IMR-90 (cell line): ENCODE results near the gene FMN1. TPM values are rescaled to one million over a fixed set of nuclear protein-coding genes. Genes with fewer than 3 reads are reported as not detected.

Experiments
- ATAC-seq: fragments of 200-7000 bp; cut with Tn5 transposase; 2 replicates; pipeline ENCODE4 v1.9.1; 2020; ENCODE audit warnings: low read depth, mild to moderate bottlenecking, moderate library complexity
- BruUV-seq: library from RNA; stranded (reverse); fragments of 400-500 nt; replicated peaks from 2 replicates; lab custom pipeline; 2021; lab: Mats Ljungman, UMichigan
- CTCF ChIA-PET: fragments of 300-600 bp; formaldehyde crosslinking; extraction: SDS; loops from one replicate; lab custom pipeline; 2021; ENCODE audit warnings: antibody characterized with exemption; lab: Yijun Ruan, JAX
- POLR2A ChIA-PET: fragments of 300-600 bp; sonication (Branson Sonifier 250); formaldehyde crosslinking; loops from one replicate; lab custom pipeline; 2022; ENCODE audit warnings: antibody characterized with exemption; ENCODE audit not compliant: unreplicated experiment; lab: Charles Lee
- DNase-seq: peaks from one replicate; pipeline ENCODE4 v3.0.0; 2013
- H2AFZ ChIP-seq: replicated peaks from 2 replicates; pipeline ENCODE3; 2013; ENCODE audit warnings: low read length, mild to moderate bottlenecking; ENCODE audit not compliant: poor library complexity
- H2AK5ac ChIP-seq: 2 replicates; pipeline ENCODE4 v1.6.1; 2013; ENCODE audit warnings: low read depth, low read length, inconsistent platforms
- H2AK9ac ChIP-seq: replicated peaks from 2 replicates; pipeline ENCODE3; 2013; ENCODE audit warnings: mild to moderate bottlenecking, low read depth, low read length, moderate library complexity; ENCODE audit not compliant: poor library complexity
- H2BK120ac ChIP-seq: 2 replicates; pipeline ENCODE4 v1.6.1; 2013; ENCODE audit warnings: low read depth, low read length, inconsistent platforms
- H2BK15ac ChIP-seq: 3 replicates; pipeline ENCODE4 v1.6.1; 2013; ENCODE audit warnings: low read depth, low read length, inconsistent platforms
- H2BK20ac ChIP-seq: 2 replicates; pipeline ENCODE4 v1.6.1; 2013; ENCODE audit warnings: low read depth, mild to moderate bottlenecking, inconsistent platforms, low read length, moderate library complexity
- H2BK5ac ChIP-seq: 2 replicates; pipeline ENCODE4 v1.6.1; 2013; ENCODE audit warnings: mild to moderate bottlenecking, low read depth, low read length, inconsistent platforms; ENCODE audit not compliant: poor library complexity, severe bottlenecking
- H3K14ac ChIP-seq: replicated peaks from 2 replicates; pipeline ENCODE4 v1.6.1; 2013; ENCODE audit warnings: low read depth, low read length, inconsistent platforms
- H3K18ac ChIP-seq: 2 replicates; pipeline ENCODE4 v1.6.1; 2013; ENCODE audit warnings: low read depth, low read length, control low read depth
- H3K23ac ChIP-seq: 2 replicates; pipeline ENCODE4 v1.6.1; 2013; ENCODE audit warnings: low read depth, low read length, inconsistent platforms
- H3K27ac ChIP-seq: 2 replicates; pipeline ENCODE4 v1.5.1; 2013; ENCODE audit warnings: mild to moderate bottlenecking, control low read depth, low read length; ENCODE audit not compliant: insufficient read depth
- H3K27me3 ChIP-seq: 2 replicates; pipeline ENCODE4 v1.6.1; 2013; ENCODE audit warnings: low read length; ENCODE audit not compliant: control insufficient read depth, insufficient read depth
- H3K36me3 ChIP-seq: 2 replicates; pipeline ENCODE4 v1.6.1; 2013; ENCODE audit warnings: low read length, mixed read lengths; ENCODE audit not compliant: control insufficient read depth, insufficient read depth
- H3K4ac ChIP-seq: 2 replicates; pipeline ENCODE4 v1.6.1; 2013; ENCODE audit warnings: low read depth, low read length, inconsistent platforms
- H3K4me1 ChIP-seq: 2 replicates; pipeline ENCODE4 v1.6.1; 2013; ENCODE audit warnings: low read length, mixed read lengths; ENCODE audit not compliant: control insufficient read depth, insufficient read depth
- H3K4me2 ChIP-seq: 2 replicates; pipeline ENCODE4 v1.6.1; 2013; ENCODE audit warnings: low read depth, mild to moderate bottlenecking, control low read depth, low read length, moderate library complexity
- H3K4me3 ChIP-seq: 2 replicates; pipeline ENCODE4 v1.5.1; 2013; ENCODE audit warnings: low read depth, mild to moderate bottlenecking, control low read depth, low read length, moderate library complexity; ENCODE audit not compliant: insufficient read depth
- H3K56ac ChIP-seq: 2 replicates; pipeline ENCODE4 v1.6.1; 2013; ENCODE audit warnings: low read length, inconsistent platforms; ENCODE audit not compliant: insufficient read depth; ENCODE audit errors: extremely low read depth
- H3K79me1 ChIP-seq, 2 experiments: 2 replicates each; pipeline ENCODE4 v1.6.1; 2013; ENCODE audit warnings: low read length in 2 of 2, inconsistent platforms in 1 of 2, low read depth in 1 of 2
- H3K9ac ChIP-seq: 2 replicates; pipeline ENCODE4 v1.6.1; 2013; ENCODE audit warnings: low read depth, low read length, control low read depth
- H3K9me1 ChIP-seq: 2 replicates; pipeline ENCODE4 v1.6.1; 2013; ENCODE audit warnings: low read length, inconsistent platforms; ENCODE audit not compliant: insufficient read depth
- H3K9me3 ChIP-seq: 2 replicates; pipeline ENCODE4 v1.6.1; 2013; ENCODE audit warnings: low read length; ENCODE audit not compliant: control insufficient read depth, insufficient read depth
- H4K20me1 ChIP-seq: 2 replicates; pipeline ENCODE4 v1.6.1; 2013; ENCODE audit warnings: low read length, inconsistent platforms; ENCODE audit not compliant: insufficient read depth
- H4K5ac ChIP-seq: 2 replicates; pipeline ENCODE4 v1.6.1; 2013; ENCODE audit warnings: mild to moderate bottlenecking, low read depth, low read length, control low read depth
- H4K8ac ChIP-seq, 2 experiments: 2 replicates each; pipeline ENCODE4 v1.6.1; 2013; ENCODE audit warnings: low read depth in 2 of 2, low read length in 2 of 2, control low read depth in 1 of 2, inconsistent platforms in 1 of 2
- H4K91ac ChIP-seq: 2 replicates; pipeline ENCODE4 v1.6.1; 2013; ENCODE audit warnings: low read depth, low read length, inconsistent platforms; ENCODE audit not compliant: insufficient read depth
- CEBPB ChIP-seq: IDR thresholded peaks from 2 replicates; pipeline ENCODE4 v1.6.1; 2012; ENCODE audit warnings: low read depth, low read length, improper control_type of control experiment
- CHD1 ChIP-seq: IDR thresholded peaks from 2 replicates; pipeline ENCODE4 v1.6.1; 2012; ENCODE audit warnings: low read depth, low read length, improper control_type of control experiment
- FOS ChIP-seq: fragments of 150-350 bp; IDR thresholded peaks from 2 replicates; pipeline ENCODE4 v1.6.1; 2016; ENCODE audit warnings: low read depth, low read length
- MAFK ChIP-seq: IDR thresholded peaks from 2 replicates; pipeline ENCODE4 v1.6.1; 2012; ENCODE audit warnings: low read depth, low read length, improper control_type of control experiment
- MAZ ChIP-seq: IDR thresholded peaks from 2 replicates; pipeline ENCODE4 v1.6.1; 2012; ENCODE audit warnings: low read depth, mild to moderate bottlenecking, low read length, improper control_type of control experiment, moderate library complexity, borderline replicate concordance
- MXI1 ChIP-seq: IDR thresholded peaks from 2 replicates; pipeline ENCODE4 v1.6.1; 2012; ENCODE audit warnings: low read depth, mild to moderate bottlenecking, low read length, moderate library complexity, borderline replicate concordance
- POLR2A ChIP-seq: IDR thresholded peaks from 2 replicates; pipeline ENCODE4 v1.6.1; 2012; ENCODE audit warnings: mild to moderate bottlenecking, low read depth, low read length
- RAD21 ChIP-seq: IDR thresholded peaks from 2 replicates; pipeline ENCODE4 v1.6.1; 2012; ENCODE audit warnings: low read length, improper control_type of control experiment
- RCOR1 ChIP-seq: IDR thresholded peaks from 2 replicates; pipeline ENCODE4 v1.6.1; 2012; ENCODE audit warnings: mild to moderate bottlenecking, low read length, improper control_type of control experiment; ENCODE audit not compliant: insufficient replicate concordance
- RFX5 ChIP-seq: IDR thresholded peaks from 2 replicates; pipeline ENCODE4 v1.8.0; 2012; ENCODE audit warnings: low read depth, mild to moderate bottlenecking, low read length, moderate library complexity
- SMC3 ChIP-seq: fragments of 150-350 bp; IDR thresholded peaks from 2 replicates; pipeline ENCODE4 v1.6.1; 2016; ENCODE audit warnings: low read depth, mild to moderate bottlenecking, antibody characterized with exemption, low read length, moderate library complexity
- WGBS, 2 experiments: methylation state at CpG; one replicate each; pipeline versions ENCODE4 v1.1.5 to v1.1.7; 2013; ENCODE audit warnings: missing lambda C conversion rate in 2 of 2; ENCODE audit not compliant: insufficient read length in 1 of 2; ENCODE audit errors: extremely low coverage in 2 of 2; 5-methylcytosine and 5-hydroxymethylcytosine counted together
- dilution Hi-C: fragments of 300-500 bp; cut with HindIII; formaldehyde crosslinking; loops from one replicate; pipeline ENCODE4 v1.14.3; 2018; ENCODE audit warnings: low sequenced_read_pairs; ENCODE audit not compliant: unreplicated experiment
- in situ Hi-C: fragments of 300-500 bp; cut with MboI; formaldehyde crosslinking; loops from 3 replicates; pipeline ENCODE4 v1.14.3; 2019; ENCODE audit warnings: low sequenced_read_pairs, inconsistent platforms, mixed read lengths
- intact Hi-C: fragments of 100-400 bp; cut with micrococcal nuclease; formaldehyde crosslinking; loops from 2 replicates; pipeline ENCODE4 v1.10.0; 2022
- polyA plus RNA-seq, 3 experiments: library from polyadenylated mRNA; depleted of rRNA; stranded (reverse); fragments of >200 nt; gene quantifications; 2 replicates each; pipeline ENCODE4 v1.2.3, GENCODE V29; 2012; ENCODE audit warnings: low replicate concordance in 1 of 3
- total RNA-seq: library from RNA; depleted of rRNA; stranded (reverse); fragments of >200 nt; gene quantifications from 2 replicates; pipeline ENCODE4 v1.2.3, GENCODE V29; 2012
- TF ChIP-seq, protein P1 (sequence below): fragments of 150-350 bp; IDR thresholded peaks from 2 replicates; pipeline ENCODE4 v1.6.1; 2016; ENCODE audit warnings: low read depth, mild to moderate bottlenecking, low read length, moderate library complexity, borderline replicate concordance
- TF ChIP-seq, protein P2 (sequence below): conservative IDR thresholded peaks from 2 replicates; pipeline ENCODE4 v1.5.1; 2012; ENCODE audit warnings: mild to moderate bottlenecking, low read depth, low read length, improper control_type of control experiment

Gene FMN1
- total and polyA plus RNA-seq, 2 of the 4 experiments (the other 2 are of a cell fraction) = 7.3 to 17.6 TPM

DNA sequence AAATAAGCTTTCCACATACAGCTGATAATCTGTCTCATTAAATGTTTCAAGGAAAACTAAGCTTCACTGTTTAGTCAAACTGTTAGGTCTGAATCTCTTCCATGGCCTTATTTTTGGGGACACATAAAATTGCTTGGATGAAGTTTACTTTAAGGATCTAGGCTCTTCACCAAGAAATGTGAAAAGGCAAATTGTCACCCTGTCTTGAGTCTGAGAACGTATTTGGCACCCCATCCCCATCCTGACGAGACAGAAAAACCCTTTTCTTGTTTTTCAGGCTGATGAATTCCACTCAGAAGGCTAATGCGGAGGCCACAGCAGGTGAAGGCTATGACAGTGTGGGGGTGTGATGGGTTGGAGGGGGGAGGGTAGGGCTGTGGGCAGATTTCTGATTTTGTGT, 250.1 kb downstream of the FMN1 start:
- H3K27ac ChIP-seq = peak overlapping the region; percentile 68; the same call in 1 of the 2 replicates
- peaks cover 7% of the 10 kb centered on the region for H3K36me3 ChIP-seq
- dilution Hi-C loops (no loop called here), in situ Hi-C loops (no loop called here), intact Hi-C loops (no loop called here)
- WGBS, 2 experiments = no CpG with 5 or more reads among the region's 3 CpGs
- peak overlapping the region; percentile 58; the same call in 1 of the 2 replicates for H2BK20ac ChIP-seq
- no peaks in the 10 kb centered on the region for H4K20me1 ChIP-seq
- H3K4ac ChIP-seq = peak overlapping the region; percentile 59; the same call in 1 of the 2 replicates
- H4K8ac ChIP-seq = peak overlapping the region; percentile 30 to 59; a peak in 2 of 4 replicates
- POLR2A ChIA-PET = no interaction called here
- TF ChIP-seq MAFK (no peak), POLR2A (no peak), RCOR1 (no peak), CEBPB (no peak), MAZ (no peak), CHD1 (no peak), FOS (no peak), RFX5 (no peak), SMC3 (no peak), MXI1 (no peak), RAD21 (no peak)
- TF ChIP-seq, protein P1, sequence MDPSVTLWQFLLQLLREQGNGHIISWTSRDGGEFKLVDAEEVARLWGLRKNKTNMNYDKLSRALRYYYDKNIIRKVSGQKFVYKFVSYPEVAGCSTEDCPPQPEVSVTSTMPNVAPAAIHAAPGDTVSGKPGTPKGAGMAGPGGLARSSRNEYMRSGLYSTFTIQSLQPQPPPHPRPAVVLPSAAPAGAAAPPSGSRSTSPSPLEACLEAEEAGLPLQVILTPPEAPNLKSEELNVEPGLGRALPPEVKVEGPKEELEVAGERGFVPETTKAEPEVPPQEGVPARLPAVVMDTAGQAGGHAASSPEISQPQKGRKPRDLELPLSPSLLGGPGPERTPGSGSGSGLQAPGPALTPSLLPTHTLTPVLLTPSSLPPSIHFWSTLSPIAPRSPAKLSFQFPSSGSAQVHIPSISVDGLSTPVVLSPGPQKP = no peak
- TF ChIP-seq, protein P2, sequence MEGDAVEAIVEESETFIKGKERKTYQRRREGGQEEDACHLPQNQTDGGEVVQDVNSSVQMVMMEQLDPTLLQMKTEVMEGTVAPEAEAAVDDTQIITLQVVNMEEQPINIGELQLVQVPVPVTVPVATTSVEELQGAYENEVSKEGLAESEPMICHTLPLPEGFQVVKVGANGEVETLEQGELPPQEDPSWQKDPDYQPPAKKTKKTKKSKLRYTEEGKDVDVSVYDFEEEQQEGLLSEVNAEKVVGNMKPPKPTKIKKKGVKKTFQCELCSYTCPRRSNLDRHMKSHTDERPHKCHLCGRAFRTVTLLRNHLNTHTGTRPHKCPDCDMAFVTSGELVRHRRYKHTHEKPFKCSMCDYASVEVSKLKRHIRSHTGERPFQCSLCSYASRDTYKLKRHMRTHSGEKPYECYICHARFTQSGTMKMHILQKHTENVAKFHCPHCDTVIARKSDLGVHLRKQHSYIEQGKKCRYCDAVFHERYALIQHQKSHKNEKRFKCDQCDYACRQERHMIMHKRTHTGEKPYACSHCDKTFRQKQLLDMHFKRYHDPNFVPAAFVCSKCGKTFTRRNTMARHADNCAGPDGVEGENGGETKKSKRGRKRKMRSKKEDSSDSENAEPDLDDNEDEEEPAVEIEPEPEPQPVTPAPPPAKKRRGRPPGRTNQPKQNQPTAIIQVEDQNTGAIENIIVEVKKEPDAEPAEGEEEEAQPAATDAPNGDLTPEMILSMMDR = no peak
- no peak overlapping the region for H2AK9ac ChIP-seq
- ATAC-seq (no peak), DNase-seq (no peak)
- H3K18ac ChIP-seq = peak overlapping the region; percentile 96
- H3K14ac ChIP-seq = peak overlapping the region; percentile 60
- H3K27me3 ChIP-seq = no peaks in the 10 kb centered on the region
- no TSS peak for BruUV-seq
- no peak overlapping the region for H3K4me3 ChIP-seq
- H3K4me1 ChIP-seq = peaks cover 14% of the 10 kb centered on the region
- H3K56ac ChIP-seq = no peak overlapping the region
- CTCF ChIA-PET = no interaction called here
- H2BK120ac ChIP-seq = peak overlapping the region; percentile 16; the same call in 1 of the 2 replicates
- H4K91ac ChIP-seq = peak overlapping the region; percentile 77; the same call in 1 of the 2 replicates
- H3K9me1 ChIP-seq = peaks cover 9% of the 10 kb centered on the region
- peak overlapping the region; percentile 96 for H4K5ac ChIP-seq
- no peak overlapping the region for H2AK5ac ChIP-seq
- no peak overlapping the region for H3K9ac ChIP-seq
- H2BK15ac ChIP-seq = peak overlapping the region; percentile 38; the same call in 1 of the 3 replicates
- peak overlapping the region; percentile 80 for H2BK5ac ChIP-seq
- H3K23ac ChIP-seq = no peak overlapping the region
- no peak overlapping the region for H2AFZ ChIP-seq
- no peaks in the 10 kb centered on the region; the same call in 1 of the 2 replicates for H3K9me3 ChIP-seq
- no peak overlapping the region for H3K4me2 ChIP-seq
- peaks cover 30 to 68% of the 10 kb centered on the region in 2 experiments for H3K79me1 ChIP-seq
